Activated T-helper 1 cell treated with anti-CD3 and anti-CD28 coated beads, Interleukin-12 subunit alpha, Interleukin-12 subunit beta, Interleukin-2, Interleukin-4 antibody, amounts not matched to agents 30 ng/mL and 10 ng/mL and 1 ng/mL, durations not matched to agents 14 hours and 24 hours and 36 hours (primary cell): ENCODE measurements around the gene DESI1. TPM values are rescaled to one million over a fixed set of nuclear protein-coding genes. Genes with fewer than 3 reads are reported as not detected.
"Not testable (repeated sequence)": the region's sequence is repeated elsewhere in the genome, so short reads cannot be mapped to it uniquely, and the experiment has no call there.

Experiments used
- DNase-seq: peaks from one replicate; pipeline ENCODE4 v3.0.0; 2021; ENCODE audit warnings: low spot score
- H3K27ac Mint-ChIP-seq: one replicate; pipeline ENCODE4 v1.8.0; 2021; ENCODE audit warnings: mild to moderate bottlenecking, mixed read lengths
- H3K27me3 Mint-ChIP-seq: one replicate; pipeline ENCODE4 v1.8.0; 2022; ENCODE audit warnings: mild to moderate bottlenecking, moderate library complexity, mixed read lengths; ENCODE audit not compliant: insufficient read depth
- H3K36me3 Mint-ChIP-seq: one replicate; pipeline ENCODE4 v1.8.0; 2021; ENCODE audit warnings: low read depth, mixed read lengths
- H3K4me1 Mint-ChIP-seq: one replicate; pipeline ENCODE4 v1.8.0; 2021; ENCODE audit warnings: low read depth, mixed read lengths
- H3K4me3 Mint-ChIP-seq: one replicate; pipeline ENCODE4 v1.8.0; 2021; ENCODE audit warnings: mild to moderate bottlenecking, moderate library complexity, mixed read lengths
- H3K9me3 Mint-ChIP-seq: one replicate; pipeline ENCODE4 v1.8.0; 2021; ENCODE audit warnings: mixed read lengths
- intact Hi-C: fragments of 100-400 bp; cut with micrococcal nuclease; formaldehyde crosslinking; loops from one replicate; pipeline ENCODE4 v1.15.1; 2024
- total RNA-seq: library from RNA; stranded (reverse); gene quantifications from 2 replicates; pipeline ENCODE4 v1.2.3, GENCODE V29; 2022

Gene DESI1
- total RNA-seq, 1 donor from 2014 or later, result 84.8 TPM

- no peak for DNase-seq
- Mint-ChIP-seq H3K27ac (no peak overlapping the region), H3K9me3 (no peaks in the 10 kb centered on the region), H3K4me1 (peaks cover 20% of the 10 kb centered on the region), H3K36me3 (peaks cover 16% of the 10 kb centered on the region), H3K4me3 (no peak overlapping the region), H3K27me3 (peaks cover 3% of the 10 kb centered on the region)
- intact Hi-C loops, result no loop called here
Observed at GRCh38 chr22:41596776-41597634, 23.8 kb downstream of the DESI1 start.

- intact Hi-C loops, result no loop called here
Observed at GRCh38 chr22:41595703-41596102, 25.1 kb downstream of the DESI1 start.

DNA sequence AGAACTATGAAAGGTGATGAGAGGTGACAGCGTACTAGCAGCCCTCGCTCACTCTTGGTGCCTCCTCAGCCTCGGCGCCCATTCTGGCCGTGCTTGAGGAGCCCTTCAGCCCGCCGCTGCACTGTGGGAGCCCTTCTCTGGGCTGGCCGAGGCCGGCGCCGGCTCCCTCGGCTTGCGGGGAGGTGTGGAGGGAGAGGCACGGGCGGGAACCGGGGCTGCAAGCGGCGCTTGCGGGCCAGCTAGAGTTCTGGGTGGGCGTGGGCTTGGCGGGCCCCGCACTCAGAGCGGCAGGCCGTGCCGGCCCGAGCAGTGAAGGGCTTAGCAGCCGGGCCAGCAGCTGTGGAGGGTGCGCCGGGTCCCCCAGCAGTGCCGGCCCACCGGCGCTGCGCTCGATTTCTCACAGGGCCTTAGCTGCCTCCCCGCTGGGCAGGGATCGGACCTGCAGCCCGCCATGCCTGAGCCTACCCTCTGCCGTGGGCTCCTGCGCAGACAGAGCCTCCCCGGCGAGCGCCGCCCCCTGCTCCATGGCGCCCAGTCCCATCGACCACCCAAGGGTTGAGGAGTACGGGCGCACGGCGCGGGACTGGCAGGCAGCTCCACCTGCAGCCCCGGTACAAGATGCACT is 27.4 kb downstream of the DESI1 start:
- H3K4me3 Mint-ChIP-seq, intact Hi-C loops, H3K36me3 Mint-ChIP-seq, DNase-seq, H3K27ac Mint-ChIP-seq, H3K27me3 Mint-ChIP-seq, H3K9me3 Mint-ChIP-seq: not testable (repeated sequence)
- peaks cover 21% of the 10 kb centered on the region for H3K4me1 Mint-ChIP-seq

More at GRCh38 chr22:41595703-41596102, 25.1 kb downstream of the DESI1 start:
- no peak for DNase-seq
- peaks cover 13% of the 10 kb centered on the region for H3K4me1 Mint-ChIP-seq
- H3K9me3 Mint-ChIP-seq, result no peaks in the 10 kb centered on the region
- peaks cover 6% of the 10 kb centered on the region for H3K36me3 Mint-ChIP-seq
- no peak overlapping the region for H3K4me3 Mint-ChIP-seq
- H3K27me3 Mint-ChIP-seq, result no peaks in the 10 kb centered on the region
- no peak overlapping the region for H3K27ac Mint-ChIP-seq

DNA sequence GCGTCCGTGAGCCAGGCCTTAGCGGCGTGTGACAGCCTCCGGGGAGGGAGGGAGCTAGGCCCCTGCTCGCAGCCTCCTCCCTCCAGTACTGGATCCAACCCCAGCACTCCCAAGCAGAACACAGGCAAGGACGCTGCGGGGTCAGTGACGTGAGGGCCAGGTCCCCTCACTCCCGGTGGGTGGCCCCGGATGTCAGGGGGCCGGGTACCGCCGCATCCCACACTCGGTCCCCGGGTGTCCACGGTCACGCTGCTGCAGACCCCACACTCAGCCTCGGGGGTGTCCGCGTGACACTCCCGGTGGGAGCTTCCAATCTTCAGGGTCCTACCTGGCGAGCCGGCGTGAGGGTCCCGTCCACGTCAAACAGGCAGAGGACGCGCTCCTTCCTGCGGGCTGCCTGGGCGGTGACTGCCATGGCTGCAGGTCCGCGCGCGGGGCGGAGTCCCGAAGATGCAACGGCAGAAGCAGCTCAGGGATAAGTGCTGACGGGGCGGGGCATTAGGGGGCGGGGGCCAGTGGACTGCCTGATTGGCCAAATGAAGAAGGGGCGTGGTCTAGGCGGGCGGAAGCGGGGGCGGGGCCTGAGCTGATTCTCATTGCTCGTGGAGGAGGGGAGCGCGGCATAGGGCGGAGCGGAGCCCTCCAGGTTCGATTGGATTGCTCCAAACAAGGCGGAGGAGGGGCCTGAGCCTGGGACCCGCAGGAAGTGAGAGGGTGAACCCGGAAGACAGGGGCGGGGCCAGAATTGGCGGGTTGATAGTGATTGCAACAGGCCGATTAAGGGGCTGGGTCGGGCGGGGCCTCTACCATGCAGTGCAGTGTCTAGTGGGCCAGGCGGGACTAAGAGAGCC is 31.2 kb downstream of the DESI1 start, which contains the start of gene PMM1:
PMM1 (minus strand) TSS at position 450 of the 851 bp plus-strand sequence; CDS start at position 415, 35 bp downstream.
- peak within 1 kb of the TSS; percentile 92 for H3K4me3 Mint-ChIP-seq
- H3K9me3 Mint-ChIP-seq, result no peaks in the 10 kb centered on the region
- H3K27me3 Mint-ChIP-seq, result no peaks in the 10 kb centered on the region
- intact Hi-C loops, result loop anchor here (1.0 to 5.0 kb wide), 9 partner anchors 14 to 304 kb away; partner anchors contain the start of genes ACO2, DESI1, POLR3H and TEF
- no peaks in the 10 kb centered on the region for H3K36me3 Mint-ChIP-seq
- peak; percentile 100 for DNase-seq
- peak within 1 kb of the TSS; percentile 82 for H3K27ac Mint-ChIP-seq
- peaks cover 17% of the 10 kb centered on the region for H3K4me1 Mint-ChIP-seq

DNA sequence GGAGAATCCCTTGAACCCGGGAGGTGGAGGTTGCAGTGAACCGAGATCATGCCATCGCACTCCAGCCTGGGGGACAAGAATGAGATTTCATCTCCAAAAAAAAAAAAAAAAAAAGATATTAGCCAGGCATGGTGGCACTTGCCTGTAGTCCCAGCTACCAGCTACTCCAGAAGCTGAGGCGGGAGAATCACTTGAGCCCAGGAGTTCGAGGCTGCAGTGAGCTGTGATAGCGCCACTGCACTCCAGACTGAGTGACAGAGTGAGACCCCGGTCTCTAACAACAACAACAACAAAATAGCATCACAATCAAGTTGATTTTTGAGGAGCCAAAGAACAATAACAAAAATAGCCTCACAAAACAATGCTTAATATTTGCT is 33.5 kb downstream of the DESI1 start:
- H3K9me3 Mint-ChIP-seq, result no peaks in the 10 kb centered on the region
- H3K27me3 Mint-ChIP-seq, result no peaks in the 10 kb centered on the region
- intact Hi-C loops, result loop anchor here (5.0 kb wide), 1 partner anchor 185 kb away; no protein-coding TSS in a partner anchor
- DNase-seq, result no peak
- peak overlapping the region; percentile 92 for H3K4me3 Mint-ChIP-seq
- peaks cover 5% of the 10 kb centered on the region for H3K36me3 Mint-ChIP-seq
- H3K4me1 Mint-ChIP-seq, result peaks cover 17% of the 10 kb centered on the region
- no peak overlapping the region for H3K27ac Mint-ChIP-seq

- Mint-ChIP-seq H3K27me3 (no peaks in the 10 kb centered on the region), H3K4me3 (no peak overlapping the region), H3K36me3 (peaks cover 5% of the 10 kb centered on the region), H3K9me3 (no peaks in the 10 kb centered on the region), H3K27ac (no peak overlapping the region), H3K4me1 (peaks cover 17% of the 10 kb centered on the region)
- DNase-seq, result no peak
- intact Hi-C loops, result loop anchor here (5.0 kb wide), 1 partner anchor 184 kb away; no protein-coding TSS in a partner anchor
Observed at GRCh38 chr22:41585898-41586297, 34.9 kb downstream of the DESI1 start.

DNA sequence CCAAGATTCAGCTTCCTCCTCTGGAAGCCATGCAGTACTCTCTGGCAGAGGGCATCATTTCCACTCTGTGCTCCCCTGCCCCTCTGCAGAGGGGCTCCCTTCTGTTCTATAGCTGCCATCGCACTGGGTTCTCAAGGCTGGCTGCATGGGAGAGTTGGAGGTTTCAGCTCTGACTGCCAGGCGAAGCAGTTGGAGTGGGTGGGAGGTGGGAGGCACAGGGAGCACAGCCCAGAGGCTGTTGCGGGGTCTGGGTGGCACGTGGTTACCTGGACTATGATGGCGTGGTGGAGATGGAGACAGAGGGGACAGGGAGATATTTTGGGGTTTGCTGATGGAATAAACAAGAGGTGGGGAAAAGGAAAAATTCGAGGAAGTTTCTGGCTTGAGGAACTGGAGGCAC is 36.0 kb downstream of the DESI1 start:
- no peaks in the 10 kb centered on the region for H3K27me3 Mint-ChIP-seq
- no peaks in the 10 kb centered on the region for H3K9me3 Mint-ChIP-seq
- H3K27ac Mint-ChIP-seq, result peak overlapping the region; percentile 4
- peaks cover 17% of the 10 kb centered on the region for H3K4me1 Mint-ChIP-seq
- H3K4me3 Mint-ChIP-seq, result no peak overlapping the region
- H3K36me3 Mint-ChIP-seq, result peaks cover 5% of the 10 kb centered on the region
- no peak for DNase-seq
- intact Hi-C loops, result loop anchor here (5.0 kb wide), 1 partner anchor 183 kb away; no protein-coding TSS in a partner anchor

- no peak overlapping the region for H3K27ac Mint-ChIP-seq
Observed at GRCh38 chr22:41582694-41583093, 38.1 kb downstream of the DESI1 start.

GRCh38 chr22:41579997-41580355 is 40.9 kb downstream of the DESI1 start:
- H3K27ac Mint-ChIP-seq, result no peak overlapping the region
- no peaks in the 10 kb centered on the region for H3K4me1 Mint-ChIP-seq
- DNase-seq, result no peak
- intact Hi-C loops, result no loop called here
- H3K4me3 Mint-ChIP-seq, result no peak overlapping the region
- peaks cover 11% of the 10 kb centered on the region for H3K36me3 Mint-ChIP-seq
- H3K9me3 Mint-ChIP-seq, result no peaks in the 10 kb centered on the region
- no peaks in the 10 kb centered on the region for H3K27me3 Mint-ChIP-seq

More at GRCh38 chr22:41582694-41583093, 38.1 kb downstream of the DESI1 start:
- no peak overlapping the region for H3K4me3 Mint-ChIP-seq
- no peaks in the 10 kb centered on the region for H3K27me3 Mint-ChIP-seq
- no peaks in the 10 kb centered on the region for H3K9me3 Mint-ChIP-seq
- no peak for DNase-seq
- peaks cover 8% of the 10 kb centered on the region for H3K36me3 Mint-ChIP-seq
- intact Hi-C loops, result no loop called here
- peaks cover 3% of the 10 kb centered on the region for H3K4me1 Mint-ChIP-seq

DNA sequence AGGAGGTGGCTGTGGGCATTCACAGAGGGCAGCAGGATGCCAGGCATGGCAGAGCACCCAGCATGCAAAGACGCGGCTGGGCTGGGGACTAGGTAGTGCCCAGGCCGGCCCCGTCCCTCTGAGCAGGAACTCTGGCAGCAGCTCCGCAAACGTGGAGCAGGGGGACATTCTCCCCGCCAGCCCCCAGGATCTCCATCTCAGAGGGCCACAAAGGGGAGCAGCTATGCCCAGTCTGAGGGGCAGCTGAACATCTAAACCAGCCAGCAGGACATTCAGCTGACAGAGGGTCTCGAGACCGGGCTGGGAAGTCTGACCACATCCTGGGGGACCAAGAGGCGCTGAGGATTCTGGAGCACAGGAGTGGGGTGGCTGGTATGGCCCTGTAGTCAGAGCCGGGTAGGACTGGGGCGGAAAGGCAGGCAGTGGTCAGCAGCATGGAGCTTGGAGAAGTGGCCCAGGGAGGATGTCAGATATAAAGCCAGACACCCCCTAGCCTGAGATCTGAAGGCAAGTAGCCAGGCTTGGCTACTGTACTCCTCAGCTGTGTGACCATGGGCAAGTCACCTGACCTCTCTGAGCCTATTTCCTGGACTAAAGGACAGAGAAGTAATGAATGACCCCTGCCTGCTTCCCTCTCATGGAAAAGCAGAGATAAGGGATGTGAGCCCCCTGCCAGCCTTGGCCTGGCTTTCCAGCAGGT is 41.4 kb downstream of the DESI1 start:
- H3K9me3 Mint-ChIP-seq, result no peaks in the 10 kb centered on the region
- DNase-seq, result no peak
- H3K4me1 Mint-ChIP-seq, result no peaks in the 10 kb centered on the region
- peaks cover 10% of the 10 kb centered on the region for H3K36me3 Mint-ChIP-seq
- H3K27ac Mint-ChIP-seq, result no peak overlapping the region
- H3K4me3 Mint-ChIP-seq, result no peak overlapping the region
- intact Hi-C loops, result no loop called here
- no peaks in the 10 kb centered on the region for H3K27me3 Mint-ChIP-seq

DNA sequence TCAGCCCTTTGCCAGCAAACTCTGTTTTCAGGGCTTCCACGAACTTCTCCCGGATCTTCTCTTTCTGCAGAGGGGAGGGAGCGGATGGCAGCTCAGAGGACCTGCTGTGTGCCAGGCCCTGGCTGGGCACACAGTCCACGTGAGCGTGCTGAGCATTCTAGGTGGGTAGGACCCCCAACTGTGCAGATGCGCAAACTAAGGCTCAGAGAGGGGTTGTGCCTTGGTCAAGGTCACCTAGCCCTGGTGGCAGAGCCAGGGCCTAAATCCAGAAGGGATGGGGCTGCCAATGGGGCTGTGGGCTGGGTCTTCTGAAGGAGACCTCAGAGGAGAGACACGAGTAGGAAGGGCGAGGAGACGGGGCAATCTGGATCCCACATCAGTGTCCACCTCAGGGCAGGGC is 42.0 kb downstream of the DESI1 start:
- Mint-ChIP-seq H3K9me3 (no peaks in the 10 kb centered on the region), H3K4me3 (no peak overlapping the region), H3K27me3 (no peaks in the 10 kb centered on the region), H3K36me3 (peaks cover 8% of the 10 kb centered on the region), H3K4me1 (no peaks in the 10 kb centered on the region), H3K27ac (no peak overlapping the region)
- DNase-seq, result no peak
- intact Hi-C loops, result no loop called here

DNA sequence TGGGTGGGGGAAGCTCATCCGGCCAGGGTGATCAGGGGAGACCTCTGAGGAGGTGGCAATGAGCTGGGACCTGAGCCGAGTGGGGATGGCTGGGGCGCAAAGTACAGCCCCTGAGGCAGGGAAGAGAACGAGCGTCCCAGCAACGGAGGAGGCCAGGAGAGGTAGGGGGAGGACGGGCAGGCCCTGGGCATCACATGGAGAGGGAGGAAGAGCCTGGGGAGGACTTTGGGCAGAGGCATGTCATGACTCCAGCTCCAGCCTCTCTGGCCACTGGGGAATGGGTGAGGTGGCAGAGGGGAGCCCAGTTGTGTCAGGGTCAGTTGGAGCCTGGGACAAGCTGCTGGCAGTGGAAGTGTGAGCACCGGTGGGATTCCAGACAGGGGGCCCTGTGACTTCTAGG is 42.7 kb downstream of the DESI1 start:
- Mint-ChIP-seq H3K27me3 (no peaks in the 10 kb centered on the region), H3K9me3 (no peaks in the 10 kb centered on the region), H3K4me3 (no peak overlapping the region), H3K27ac (no peak overlapping the region), H3K36me3 (peaks cover 8% of the 10 kb centered on the region), H3K4me1 (no peaks in the 10 kb centered on the region)
- DNase-seq, result no peak
- intact Hi-C loops, result no loop called here
